Liver (tissue), 3 donors: ENCODE data around the gene FCHSD1.

Source experiments
- CTCF ChIP-seq: fragments of 150-350 bp; IDR thresholded peaks from 2 replicates; pipeline ENCODE4 v1.5.1; 2017; ENCODE audit warnings: improper control_type of control experiment, low read depth, low read length; ENCODE audit not compliant: missing input control
- JUND ChIP-seq, 2 donors: IDR thresholded peaks; 2 replicates each; pipeline ENCODE4 v1.6.1; 2016; ENCODE audit warnings: antibody characterized with exemption in 2 of 2
- ZBTB33 ChIP-seq: IDR thresholded peaks from 2 replicates; pipeline ENCODE4 v1.6.1; 2016; ENCODE audit warnings: antibody characterized with exemption
- donor health status: healthy.
- donor health status: healthy.

- TF ChIP-seq JUND (IDR thresholded peaks at IDR 0.05) (no peak), CTCF (no peak), ZBTB33 (no peak)
Measured at GRCh38 chr5:141623611-141624010, 27.6 kb downstream of the FCHSD1 start.
